WTC11 (cell line): Measurements from ENCODE around the gene ZFP91. TPM values are rescaled to one million over a fixed set of nuclear protein-coding genes. Genes with fewer than 3 reads are reported as not detected.
A peak's percentile ranks its signal among the peaks of the same experiment; 100 is the strongest.

Experiments
- ATAC-seq: fragments of 200-7000 bp; cut with Tn5 transposase; 2 replicates; pipeline ENCODE4 v1.10.0; 2021; ENCODE audit warnings: mild to moderate bottlenecking, moderate library complexity
- CTCF ChIA-PET: fragments of 300-600 bp; sonication (Branson Sonifier 250); formaldehyde crosslinking; loops from one replicate; lab custom pipeline; 2021; ENCODE audit warnings: antibody characterized with exemption; lab: Charles Lee
- POLR2A ChIA-PET: fragments of 350-600 bp; sonication (Branson Sonifier 250); formaldehyde crosslinking; loops from one replicate; lab custom pipeline; 2021; ENCODE audit warnings: antibody characterized with exemption; lab: Charles Lee
- DNase-seq: peaks from one replicate; pipeline ENCODE4 v3.0.0; 2021; ENCODE audit warnings: low spot score
- H3K27ac Mint-ChIP-seq: 2 replicates; pipeline ENCODE4 v1.8.0; 2021; ENCODE audit warnings: mixed read lengths
- H3K27me3 Mint-ChIP-seq: 2 replicates; pipeline ENCODE4 v1.8.0; 2021; ENCODE audit warnings: low read depth, mild to moderate bottlenecking, moderate library complexity, mixed read lengths
- H3K36me3 Mint-ChIP-seq: 2 replicates; pipeline ENCODE4 v1.8.0; 2021; ENCODE audit warnings: mixed read lengths
- H3K4me1 Mint-ChIP-seq: 2 replicates; pipeline ENCODE4 v1.8.0; 2022; ENCODE audit warnings: mixed read lengths
- H3K4me3 Mint-ChIP-seq: 2 replicates; pipeline ENCODE4 v1.8.0; 2021; ENCODE audit warnings: mild to moderate bottlenecking, moderate library complexity, mixed read lengths
- H3K9me3 Mint-ChIP-seq: 2 replicates; pipeline ENCODE4 v1.8.0; 2021; ENCODE audit warnings: mixed read lengths
- FOXP1 ChIP-seq: sonication (generic); formaldehyde crosslinking; IDR thresholded peaks from 2 replicates; pipeline ENCODE4 v1.8.0; 2022; ENCODE audit warnings: missing genetic modification reagents, mild to moderate bottlenecking, moderate library complexity, borderline replicate concordance
- GABPB1 ChIP-seq: sonication (generic); formaldehyde crosslinking; IDR thresholded peaks from 2 replicates; pipeline ENCODE4 v1.8.1; 2023; ENCODE audit warnings: mild to moderate bottlenecking, missing genetic modification reagents
- GTF2I ChIP-seq: fragments of 250-450 bp; sonication (Bioruptor Pico); conservative IDR thresholded peaks from 2 replicates; pipeline ENCODE4 v1.4.0; 2021; ENCODE audit warnings: mild to moderate bottlenecking
- IRF2 ChIP-seq: sonication (generic); formaldehyde crosslinking; IDR thresholded peaks from 2 replicates; pipeline ENCODE4 v1.8.0; 2022; ENCODE audit warnings: low read depth, missing genetic modification reagents, borderline replicate concordance
- MXD4 ChIP-seq: fragments of 250-450 bp; sonication (Bioruptor Pico); IDR thresholded peaks from 2 replicates; pipeline ENCODE4 v1.8.0; 2021; ENCODE audit warnings: mild to moderate bottlenecking, moderate library complexity, borderline replicate concordance
- NR1H2 ChIP-seq: sonication (generic); formaldehyde crosslinking; IDR thresholded peaks from 2 replicates; pipeline ENCODE4 v1.9.0; 2021; ENCODE audit warnings: mild to moderate bottlenecking, moderate library complexity, missing genetic modification reagents
- NR2C2 ChIP-seq: sonication (generic); formaldehyde crosslinking; IDR thresholded peaks from 2 replicates; pipeline ENCODE4 v1.8.0; 2022; ENCODE audit warnings: mild to moderate bottlenecking, missing genetic modification reagents
- NR3C1 ChIP-seq: sonication (generic); formaldehyde crosslinking; conservative IDR thresholded peaks from 2 replicates; pipeline ENCODE4 v1.8.1; 2023; ENCODE audit warnings: low read depth, mild to moderate bottlenecking, missing genetic modification reagents
- ZNF219 ChIP-seq: sonication (generic); formaldehyde crosslinking; IDR thresholded peaks from 2 replicates; pipeline ENCODE4 v1.8.0; 2023; ENCODE audit warnings: missing genetic modification reagents, mild to moderate bottlenecking, borderline replicate concordance
- ZNF263 ChIP-seq: sonication (generic); formaldehyde crosslinking; IDR thresholded peaks from 2 replicates; pipeline ENCODE4 v1.8.1; 2022; ENCODE audit warnings: low read depth, mild to moderate bottlenecking, moderate library complexity, missing genetic modification reagents
- total RNA-seq: library from RNA; stranded (reverse); gene quantifications from 3 replicates; pipeline ENCODE4 v1.2.3, GENCODE V29; 2021
- TF ChIP-seq, protein P1 (sequence below): sonication (generic); formaldehyde crosslinking; IDR thresholded peaks from 2 replicates; pipeline ENCODE4 v1.8.1; 2022; ENCODE audit warnings: low read depth, missing genetic modification reagents, borderline replicate concordance
- TF ChIP-seq, protein P2 (sequence below): sonication (generic); formaldehyde crosslinking; IDR thresholded peaks from 2 replicates; pipeline ENCODE4 v1.8.1; 2022; ENCODE audit warnings: mild to moderate bottlenecking, moderate library complexity, missing genetic modification reagents
- TF ChIP-seq, protein P3 (sequence below): sonication (generic); formaldehyde crosslinking; IDR thresholded peaks from 2 replicates; pipeline ENCODE4 v1.8.1; 2022; ENCODE audit warnings: low read depth, mild to moderate bottlenecking, moderate library complexity, missing genetic modification reagents, borderline replicate concordance
- TF ChIP-seq, protein P4 (sequence below): sonication (generic); formaldehyde crosslinking; IDR thresholded peaks from 2 replicates; pipeline ENCODE4 v1.8.0; 2023; ENCODE audit warnings: missing genetic modification reagents
- TF ChIP-seq, protein P5 (sequence below): sonication (generic); formaldehyde crosslinking; conservative IDR thresholded peaks from 2 replicates; pipeline ENCODE4 v1.8.1; 2022; ENCODE audit warnings: mild to moderate bottlenecking, missing genetic modification reagents
- TF ChIP-seq, protein P6 (sequence below): sonication (generic); formaldehyde crosslinking; IDR thresholded peaks from 2 replicates; pipeline ENCODE4 v1.8.1; 2023; ENCODE audit warnings: mild to moderate bottlenecking, missing genetic modification reagents, moderate library complexity
- TF ChIP-seq, protein P7 (sequence below): sonication (generic); formaldehyde crosslinking; IDR thresholded peaks from 2 replicates; pipeline ENCODE4 v1.8.0; 2023; ENCODE audit warnings: missing genetic modification reagents, mild to moderate bottlenecking, borderline replicate concordance

ZFP91 gene
- total RNA-seq, 1 experiment from 2014 or later = 28.1 TPM

DNA sequence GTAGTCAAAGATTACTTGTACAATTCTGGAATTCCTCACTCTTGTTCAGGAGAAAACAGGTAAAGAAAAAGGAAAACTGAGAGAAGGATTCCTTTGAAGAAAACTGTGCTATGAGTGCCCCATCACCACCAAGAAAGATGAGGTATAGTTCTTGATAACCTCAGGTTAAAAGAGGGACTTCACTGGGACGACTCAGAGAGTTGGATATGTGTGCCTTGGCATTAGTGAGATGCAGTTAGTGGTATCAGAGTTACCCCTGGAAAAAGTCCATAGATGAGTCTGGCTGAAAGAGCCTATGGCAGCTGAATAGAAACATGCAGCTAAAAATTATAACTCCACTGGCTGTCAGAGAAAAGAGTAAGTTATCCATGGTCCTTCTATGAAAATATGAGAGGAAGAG, 32.0 kb upstream of the ZFP91 start:
- CTCF ChIA-PET = interaction anchor here (1.2 kb wide), 1 partner anchor 21 kb away, joined by 3 read pairs; no protein-coding TSS in a partner anchor
- DNase-seq = no peak
- POLR2A ChIA-PET = no interaction called here
- Mint-ChIP-seq H3K27me3 (no peaks in the 10 kb centered on the region), H3K4me3 (no peak overlapping the region), H3K36me3 (no peaks in the 10 kb centered on the region), H3K9me3 (no peaks in the 10 kb centered on the region), H3K4me1 (no peaks in the 10 kb centered on the region), H3K27ac (no peak overlapping the region)
- ATAC-seq = no peak
- TF ChIP-seq NR3C1 (CRISPR knock-in tag) = no peak

DNA sequence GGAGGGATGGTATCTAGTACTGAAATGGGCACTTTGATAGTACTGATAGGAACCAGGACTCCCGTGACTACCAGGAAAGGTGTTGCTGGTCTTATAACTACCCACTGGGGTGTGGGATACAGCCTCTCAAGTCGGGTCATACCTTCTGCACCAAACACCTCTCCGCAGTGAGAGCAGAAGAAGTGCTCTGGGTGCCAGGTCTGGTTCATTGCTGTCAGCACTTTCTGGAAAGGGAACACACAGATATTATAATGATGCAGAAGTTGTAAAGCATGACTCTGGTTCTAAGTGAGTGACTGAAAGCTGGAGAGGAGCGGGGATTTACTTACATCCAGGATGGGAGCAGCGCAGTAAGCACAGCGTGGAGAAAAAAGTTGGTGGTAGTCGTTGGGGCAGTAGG, 29.2 kb upstream of the ZFP91 start:
- H3K4me1 Mint-ChIP-seq = no peaks in the 10 kb centered on the region
- H3K36me3 Mint-ChIP-seq = no peaks in the 10 kb centered on the region
- no peak overlapping the region for H3K27ac Mint-ChIP-seq
- POLR2A ChIA-PET = no interaction called here
- no peak for DNase-seq
- CTCF ChIA-PET = no interaction called here
- H3K27me3 Mint-ChIP-seq = no peaks in the 10 kb centered on the region
- no peaks in the 10 kb centered on the region for H3K9me3 Mint-ChIP-seq
- no peak overlapping the region for H3K4me3 Mint-ChIP-seq
- TF ChIP-seq FOXP1 (CRISPR knock-in tag) = no peak
- TF ChIP-seq, protein P1, sequence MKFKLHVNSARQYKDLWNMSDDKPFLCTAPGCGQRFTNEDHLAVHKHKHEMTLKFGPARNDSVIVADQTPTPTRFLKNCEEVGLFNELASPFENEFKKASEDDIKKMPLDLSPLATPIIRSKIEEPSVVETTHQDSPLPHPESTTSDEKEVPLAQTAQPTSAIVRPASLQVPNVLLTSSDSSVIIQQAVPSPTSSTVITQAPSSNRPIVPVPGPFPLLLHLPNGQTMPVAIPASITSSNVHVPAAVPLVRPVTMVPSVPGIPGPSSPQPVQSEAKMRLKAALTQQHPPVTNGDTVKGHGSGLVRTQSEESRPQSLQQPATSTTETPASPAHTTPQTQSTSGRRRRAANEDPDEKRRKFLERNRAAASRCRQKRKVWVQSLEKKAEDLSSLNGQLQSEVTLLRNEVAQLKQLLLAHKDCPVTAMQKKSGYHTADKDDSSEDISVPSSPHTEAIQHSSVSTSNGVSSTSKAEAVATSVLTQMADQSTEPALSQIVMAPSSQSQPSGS (CRISPR knock-in tag) = no peak
- TF ChIP-seq NR2C2 (CRISPR knock-in tag) = no peak
- TF ChIP-seq GTF2I (CRISPR knock-in tag) = no peak
- no peak for TF ChIP-seq MXD4 (CRISPR knock-in tag)
- no peak for ATAC-seq

DNA sequence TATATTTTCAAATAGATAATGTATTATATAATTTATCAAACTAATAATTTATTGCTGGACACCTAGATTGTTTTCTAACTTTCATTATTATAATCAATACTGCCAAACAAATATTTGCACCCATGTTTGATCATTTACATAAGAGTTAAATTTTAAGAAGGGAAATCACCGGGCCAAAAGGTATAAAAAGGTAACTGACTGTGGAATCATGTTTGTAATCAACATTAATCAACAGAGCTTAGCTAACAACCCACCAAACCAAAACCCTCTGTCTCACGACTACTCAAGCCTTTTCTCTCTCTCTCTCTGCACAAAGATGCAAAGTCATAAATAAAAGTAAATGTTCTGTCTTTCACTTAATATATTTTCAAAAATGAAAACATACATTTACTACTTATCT, 18.0 kb upstream of the ZFP91 start:
- TF ChIP-seq ZNF263 = no peak
- TF ChIP-seq NR1H2 (CRISPR knock-in tag) = no peak
- TF ChIP-seq, protein P2, sequence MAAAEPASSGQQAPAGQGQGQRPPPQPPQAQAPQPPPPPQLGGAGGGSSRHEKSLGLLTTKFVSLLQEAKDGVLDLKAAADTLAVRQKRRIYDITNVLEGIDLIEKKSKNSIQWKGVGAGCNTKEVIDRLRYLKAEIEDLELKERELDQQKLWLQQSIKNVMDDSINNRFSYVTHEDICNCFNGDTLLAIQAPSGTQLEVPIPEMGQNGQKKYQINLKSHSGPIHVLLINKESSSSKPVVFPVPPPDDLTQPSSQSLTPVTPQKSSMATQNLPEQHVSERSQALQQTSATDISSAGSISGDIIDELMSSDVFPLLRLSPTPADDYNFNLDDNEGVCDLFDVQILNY = no peak
- TF ChIP-seq, protein P3, sequence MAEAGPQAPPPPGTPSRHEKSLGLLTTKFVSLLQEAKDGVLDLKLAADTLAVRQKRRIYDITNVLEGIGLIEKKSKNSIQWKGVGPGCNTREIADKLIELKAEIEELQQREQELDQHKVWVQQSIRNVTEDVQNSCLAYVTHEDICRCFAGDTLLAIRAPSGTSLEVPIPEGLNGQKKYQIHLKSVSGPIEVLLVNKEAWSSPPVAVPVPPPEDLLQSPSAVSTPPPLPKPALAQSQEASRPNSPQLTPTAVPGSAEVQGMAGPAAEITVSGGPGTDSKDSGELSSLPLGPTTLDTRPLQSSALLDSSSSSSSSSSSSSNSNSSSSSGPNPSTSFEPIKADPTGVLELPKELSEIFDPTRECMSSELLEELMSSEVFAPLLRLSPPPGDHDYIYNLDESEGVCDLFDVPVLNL = no peak
- no peak for TF ChIP-seq IRF2 (CRISPR knock-in tag)
- TF ChIP-seq, protein P4, sequence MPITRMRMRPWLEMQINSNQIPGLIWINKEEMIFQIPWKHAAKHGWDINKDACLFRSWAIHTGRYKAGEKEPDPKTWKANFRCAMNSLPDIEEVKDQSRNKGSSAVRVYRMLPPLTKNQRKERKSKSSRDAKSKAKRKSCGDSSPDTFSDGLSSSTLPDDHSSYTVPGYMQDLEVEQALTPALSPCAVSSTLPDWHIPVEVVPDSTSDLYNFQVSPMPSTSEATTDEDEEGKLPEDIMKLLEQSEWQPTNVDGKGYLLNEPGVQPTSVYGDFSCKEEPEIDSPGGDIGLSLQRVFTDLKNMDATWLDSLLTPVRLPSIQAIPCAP (CRISPR knock-in tag) = no peak
- TF ChIP-seq ZNF219 (CRISPR knock-in tag) = no peak
- TF ChIP-seq, all 79 proteins: peak for 0
- DNase-seq (no peak), ATAC-seq (no peak)
- no peaks in the 10 kb centered on the region for H3K27me3 Mint-ChIP-seq
- H3K4me3 Mint-ChIP-seq = no peak overlapping the region
- no peaks in the 10 kb centered on the region for H3K36me3 Mint-ChIP-seq
- ChIA-PET POLR2A (no interaction called here), CTCF (interaction anchor here (1.5 kb wide), 1 partner anchor 498 kb away, joined by 3 read pairs; no protein-coding TSS in a partner anchor)
- peaks cover 4% of the 10 kb centered on the region; the same call in 1 of the 2 replicates for H3K4me1 Mint-ChIP-seq
- no peak overlapping the region for H3K27ac Mint-ChIP-seq
- H3K9me3 Mint-ChIP-seq = no peaks in the 10 kb centered on the region

DNA sequence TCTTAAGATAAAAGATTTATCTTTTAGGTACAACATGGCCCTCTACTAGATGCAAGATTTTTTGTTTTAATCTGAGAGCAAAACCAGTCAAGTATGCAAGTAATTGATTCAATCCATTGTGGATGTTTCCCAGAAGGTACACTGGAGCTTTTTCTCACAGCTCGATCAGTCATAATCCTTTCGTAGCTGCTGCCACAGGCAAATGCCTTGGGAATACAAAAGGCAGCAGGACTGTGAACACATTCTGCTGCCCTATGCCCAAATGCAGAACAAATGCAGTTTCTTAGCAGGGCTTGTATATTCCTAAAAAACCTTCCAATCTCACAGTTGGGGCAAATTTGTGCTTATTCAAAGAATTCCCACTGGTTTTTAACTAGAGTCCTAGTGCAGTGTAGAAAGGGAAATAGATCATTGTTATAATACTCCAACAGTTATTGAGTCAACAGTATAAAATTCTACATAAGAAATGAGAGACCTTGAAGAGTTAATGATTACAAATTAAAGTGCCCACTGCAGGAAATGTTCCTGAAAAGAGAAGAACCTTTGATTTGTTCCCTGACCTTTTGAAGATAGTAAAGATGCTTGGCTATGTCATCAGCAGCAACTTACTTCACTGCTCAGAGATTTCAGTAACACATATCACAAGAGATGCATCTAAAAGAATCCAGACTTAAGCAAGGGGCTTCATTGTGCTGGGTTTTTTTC, 17.3 kb upstream of the ZFP91 start:
- ATAC-seq (no peak), DNase-seq (no peak)
- Mint-ChIP-seq H3K27me3 (no peaks in the 10 kb centered on the region), H3K9me3 (no peaks in the 10 kb centered on the region), H3K4me1 (peaks cover 4% of the 10 kb centered on the region; the same call in 1 of the 2 replicates), H3K36me3 (no peaks in the 10 kb centered on the region), H3K4me3 (no peak overlapping the region), H3K27ac (no peak overlapping the region)
- ChIA-PET CTCF (interaction anchor here (1.5 kb wide), 1 partner anchor 497 kb away, joined by 3 read pairs; no protein-coding TSS in a partner anchor), POLR2A (no interaction called here)
- TF ChIP-seq, protein P5, sequence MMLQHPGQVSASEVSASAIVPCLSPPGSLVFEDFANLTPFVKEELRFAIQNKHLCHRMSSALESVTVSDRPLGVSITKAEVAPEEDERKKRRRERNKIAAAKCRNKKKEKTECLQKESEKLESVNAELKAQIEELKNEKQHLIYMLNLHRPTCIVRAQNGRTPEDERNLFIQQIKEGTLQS (CRISPR knock-in tag) = no peak
- TF ChIP-seq, protein P6, sequence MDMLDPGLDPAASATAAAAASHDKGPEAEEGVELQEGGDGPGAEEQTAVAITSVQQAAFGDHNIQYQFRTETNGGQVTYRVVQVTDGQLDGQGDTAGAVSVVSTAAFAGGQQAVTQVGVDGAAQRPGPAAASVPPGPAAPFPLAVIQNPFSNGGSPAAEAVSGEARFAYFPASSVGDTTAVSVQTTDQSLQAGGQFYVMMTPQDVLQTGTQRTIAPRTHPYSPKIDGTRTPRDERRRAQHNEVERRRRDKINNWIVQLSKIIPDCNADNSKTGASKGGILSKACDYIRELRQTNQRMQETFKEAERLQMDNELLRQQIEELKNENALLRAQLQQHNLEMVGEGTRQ (CRISPR knock-in tag) = no peak
- peak; percentile 48; the same call in 1 of the 2 replicates for TF ChIP-seq GABPB1 (CRISPR knock-in tag)
- TF ChIP-seq, protein P7, sequence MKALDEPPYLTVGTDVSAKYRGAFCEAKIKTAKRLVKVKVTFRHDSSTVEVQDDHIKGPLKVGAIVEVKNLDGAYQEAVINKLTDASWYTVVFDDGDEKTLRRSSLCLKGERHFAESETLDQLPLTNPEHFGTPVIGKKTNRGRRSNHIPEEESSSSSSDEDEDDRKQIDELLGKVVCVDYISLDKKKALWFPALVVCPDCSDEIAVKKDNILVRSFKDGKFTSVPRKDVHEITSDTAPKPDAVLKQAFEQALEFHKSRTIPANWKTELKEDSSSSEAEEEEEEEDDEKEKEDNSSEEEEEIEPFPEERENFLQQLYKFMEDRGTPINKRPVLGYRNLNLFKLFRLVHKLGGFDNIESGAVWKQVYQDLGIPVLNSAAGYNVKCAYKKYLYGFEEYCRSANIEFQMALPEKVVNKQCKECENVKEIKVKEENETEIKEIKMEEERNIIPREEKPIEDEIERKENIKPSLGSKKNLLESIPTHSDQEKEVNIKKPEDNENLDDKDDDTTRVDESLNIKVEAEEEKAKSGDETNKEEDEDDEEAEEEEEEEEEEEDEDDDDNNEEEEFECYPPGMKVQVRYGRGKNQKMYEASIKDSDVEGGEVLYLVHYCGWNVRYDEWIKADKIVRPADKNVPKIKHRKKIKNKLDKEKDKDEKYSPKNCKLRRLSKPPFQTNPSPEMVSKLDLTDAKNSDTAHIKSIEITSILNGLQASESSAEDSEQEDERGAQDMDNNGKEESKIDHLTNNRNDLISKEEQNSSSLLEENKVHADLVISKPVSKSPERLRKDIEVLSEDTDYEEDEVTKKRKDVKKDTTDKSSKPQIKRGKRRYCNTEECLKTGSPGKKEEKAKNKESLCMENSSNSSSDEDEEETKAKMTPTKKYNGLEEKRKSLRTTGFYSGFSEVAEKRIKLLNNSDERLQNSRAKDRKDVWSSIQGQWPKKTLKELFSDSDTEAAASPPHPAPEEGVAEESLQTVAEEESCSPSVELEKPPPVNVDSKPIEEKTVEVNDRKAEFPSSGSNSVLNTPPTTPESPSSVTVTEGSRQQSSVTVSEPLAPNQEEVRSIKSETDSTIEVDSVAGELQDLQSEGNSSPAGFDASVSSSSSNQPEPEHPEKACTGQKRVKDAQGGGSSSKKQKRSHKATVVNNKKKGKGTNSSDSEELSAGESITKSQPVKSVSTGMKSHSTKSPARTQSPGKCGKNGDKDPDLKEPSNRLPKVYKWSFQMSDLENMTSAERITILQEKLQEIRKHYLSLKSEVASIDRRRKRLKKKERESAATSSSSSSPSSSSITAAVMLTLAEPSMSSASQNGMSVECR = no peak
